Activated CD8-positive, alpha-beta memory T cell treated with anti-CD3 and anti-CD28 coated beads, Interleukin-2, amount 10 ng/mL, durations not matched to agents 7 days and 5 days (primary cell): Measurements from ENCODE around the gene LRMDA. TPM values are rescaled to one million over a fixed set of nuclear protein-coding genes. Genes with fewer than 3 reads are reported as not detected.

ENCODE experiments used
- ATAC-seq: fragments of 150-1000 bp; cut with Tn5 transposase; one replicate; pipeline ENCODE4 v1.10.0; 2021; ENCODE audit warnings: moderate library complexity
- CTCF ChIA-PET: fragments of 350-600 bp; sonication (Branson Sonifier 250); formaldehyde crosslinking; loops from one replicate; lab custom pipeline; 2021; ENCODE audit warnings: antibody characterized with exemption; lab: Charles Lee
- DNase-seq: peaks from one replicate; pipeline ENCODE4 v3.0.0-alpha.2; 2020
- H3K27ac Mint-ChIP-seq: one replicate; pipeline ENCODE4 v1.8.0; 2021; ENCODE audit warnings: mild to moderate bottlenecking, mixed read lengths
- H3K27me3 Mint-ChIP-seq: one replicate; pipeline ENCODE4 v1.8.0; 2021; ENCODE audit warnings: mixed read lengths
- H3K36me3 Mint-ChIP-seq: one replicate; pipeline ENCODE4 v1.8.0; 2021; ENCODE audit warnings: mild to moderate bottlenecking, mixed read lengths
- H3K4me1 Mint-ChIP-seq: one replicate; pipeline ENCODE4 v1.8.0; 2021; ENCODE audit warnings: mixed read lengths
- H3K4me3 Mint-ChIP-seq: one replicate; pipeline ENCODE4 v1.8.0; 2021; ENCODE audit warnings: mild to moderate bottlenecking, moderate library complexity, mixed read lengths
- H3K9me3 Mint-ChIP-seq: one replicate; pipeline ENCODE4 v1.8.0; 2022; ENCODE audit warnings: low read depth, mixed read lengths
- total RNA-seq, 2 experiments: library from RNA; stranded (reverse); gene quantifications; one replicate each; pipeline ENCODE4 v1.2.3, GENCODE V29; 2021

Gene LRMDA
- total RNA-seq, 2 experiments from 2014 or later: not detected

DNA sequence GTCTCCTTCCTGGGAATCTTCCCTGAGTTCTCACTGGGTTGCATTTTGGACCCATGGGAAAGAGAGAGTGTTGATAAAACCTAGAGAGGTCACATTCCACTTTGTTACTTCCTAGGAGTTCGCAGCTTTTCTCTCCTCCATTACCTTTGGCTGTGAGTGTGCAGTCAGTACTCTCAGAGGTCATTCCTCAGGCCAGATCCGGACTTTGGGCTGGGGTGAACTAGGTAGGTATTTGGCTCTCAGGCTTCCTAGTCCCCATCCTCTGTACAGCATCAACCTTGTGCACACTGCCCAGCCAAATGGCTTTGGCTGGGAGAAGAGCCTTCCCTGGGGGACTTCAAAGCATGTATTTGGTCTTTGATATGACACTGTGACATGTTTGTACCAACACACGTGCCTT, 508.1 kb downstream of the LRMDA start:
- CTCF ChIA-PET: no interaction called here
- Mint-ChIP-seq H3K36me3 (no peaks in the 10 kb centered on the region), H3K27me3 (no peaks in the 10 kb centered on the region), H3K4me3 (no peak overlapping the region), H3K4me1 (no peaks in the 10 kb centered on the region), H3K9me3 (no peaks in the 10 kb centered on the region), H3K27ac (no peak overlapping the region)
- no peak for ATAC-seq
- no peak for DNase-seq

DNA sequence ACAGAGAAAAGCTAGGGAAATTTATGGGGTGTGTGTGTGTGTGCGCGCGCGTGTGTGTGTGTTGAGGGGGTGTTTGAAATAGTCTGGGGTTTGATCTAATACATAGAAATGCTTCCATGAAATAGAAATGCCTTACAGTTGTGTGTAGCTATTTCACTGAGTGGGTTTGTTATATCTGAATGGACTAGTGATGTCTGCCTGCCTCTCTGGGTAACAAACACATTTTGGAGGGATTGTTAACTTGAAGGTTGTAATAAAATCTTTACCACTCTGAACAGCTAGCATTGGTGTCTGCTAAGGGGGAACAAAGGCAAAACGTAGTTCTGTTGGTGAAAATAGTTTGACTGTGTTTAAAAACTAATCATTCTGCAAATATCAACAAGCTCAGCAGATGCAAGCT, 509.3 kb downstream of the LRMDA start:
- Mint-ChIP-seq H3K9me3 (no peaks in the 10 kb centered on the region), H3K36me3 (no peaks in the 10 kb centered on the region), H3K27ac (no peak overlapping the region), H3K4me1 (no peaks in the 10 kb centered on the region), H3K27me3 (no peaks in the 10 kb centered on the region), H3K4me3 (no peak overlapping the region)
- DNase-seq (no peak), ATAC-seq (no peak)
- CTCF ChIA-PET: no interaction called here

DNA sequence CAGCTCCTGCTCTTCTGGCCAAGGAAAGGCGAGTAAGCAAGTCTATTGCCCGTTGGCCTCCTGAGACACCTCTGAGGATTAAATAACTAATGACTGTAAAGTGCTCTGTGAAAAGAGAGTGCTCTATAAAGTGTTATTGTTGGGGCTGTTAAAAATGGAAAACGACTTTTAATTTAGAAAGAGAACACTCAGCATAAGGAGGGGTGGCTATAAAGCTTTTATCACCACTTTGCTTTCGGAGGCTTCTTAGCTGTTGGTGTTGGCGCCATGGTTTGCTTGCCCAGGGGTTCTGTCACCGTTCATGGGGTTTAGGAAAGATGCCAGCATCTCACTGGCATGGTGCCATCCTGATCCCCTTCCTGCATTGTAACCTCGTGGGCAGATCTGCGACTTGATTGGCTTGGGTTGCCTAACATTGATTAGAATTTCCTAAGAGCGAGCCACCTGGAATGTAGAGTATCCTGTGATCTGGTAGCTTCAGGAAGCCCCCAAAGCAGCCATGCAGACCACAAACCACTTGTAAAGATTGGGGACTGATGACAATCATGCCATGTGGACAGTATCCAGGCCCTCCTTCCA, 509.9 kb downstream of the LRMDA start:
- no peak overlapping the region for H3K4me3 Mint-ChIP-seq
- no peak for ATAC-seq
- CTCF ChIA-PET: no interaction called here

DNA sequence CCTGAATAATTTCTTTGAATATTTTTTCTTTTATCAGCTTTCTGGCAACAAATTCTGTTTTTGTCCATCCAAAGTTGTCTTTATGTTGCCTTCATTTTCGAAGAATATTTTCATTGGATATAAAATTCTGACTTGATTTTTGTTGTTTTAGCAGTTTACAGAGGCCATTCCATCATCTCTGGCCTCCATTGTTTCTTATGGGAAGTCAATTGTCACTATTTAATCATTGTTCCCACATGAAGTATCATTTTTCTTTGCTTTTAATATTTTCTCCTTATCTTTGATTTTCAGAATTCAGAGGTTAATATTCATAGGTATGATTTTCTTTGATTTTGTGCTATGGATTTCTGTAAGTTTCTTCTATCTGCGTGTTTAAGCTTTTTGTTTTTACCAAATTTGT, 512.6 kb downstream of the LRMDA start:
- no peaks in the 10 kb centered on the region for H3K27me3 Mint-ChIP-seq

More for the DNA sequence above, 509.9 kb downstream of the LRMDA start:
- Mint-ChIP-seq H3K36me3 (no peaks in the 10 kb centered on the region), H3K27ac (no peak overlapping the region), H3K9me3 (no peaks in the 10 kb centered on the region), H3K27me3 (no peaks in the 10 kb centered on the region), H3K4me1 (no peaks in the 10 kb centered on the region)
- no peak for DNase-seq

DNA sequence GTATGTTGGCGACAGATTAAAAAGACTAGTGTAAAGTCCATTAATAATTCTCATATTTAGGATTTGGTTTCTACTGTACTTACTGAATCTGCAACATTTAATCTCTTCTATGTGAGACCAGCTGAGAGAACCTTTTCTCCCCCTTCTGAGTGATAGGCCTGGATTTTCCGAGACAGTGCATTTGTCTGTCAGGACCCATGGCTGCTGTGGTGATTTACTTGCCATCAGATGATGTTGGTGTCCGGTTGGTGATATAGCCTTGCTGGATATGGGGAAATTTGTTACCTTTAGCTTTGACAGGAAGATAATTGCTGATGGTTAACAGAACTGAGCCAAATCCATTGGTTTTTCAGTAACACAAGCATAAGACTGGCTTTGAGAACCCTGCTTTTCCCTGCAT, 517.2 kb downstream of the LRMDA start:
- no peaks in the 10 kb centered on the region for H3K9me3 Mint-ChIP-seq
- DNase-seq (no peak), ATAC-seq (no peak)
- no peaks in the 10 kb centered on the region for H3K27me3 Mint-ChIP-seq
- H3K4me1 Mint-ChIP-seq: no peaks in the 10 kb centered on the region
- CTCF ChIA-PET: no interaction called here
- H3K36me3 Mint-ChIP-seq: no peaks in the 10 kb centered on the region
- H3K27ac Mint-ChIP-seq: no peak overlapping the region
- H3K4me3 Mint-ChIP-seq: no peak overlapping the region

More for the DNA sequence above, 512.6 kb downstream of the LRMDA start:
- ATAC-seq (no peak), DNase-seq (no peak)
- H3K36me3 Mint-ChIP-seq: no peaks in the 10 kb centered on the region
- no peaks in the 10 kb centered on the region for H3K9me3 Mint-ChIP-seq
- H3K27ac Mint-ChIP-seq: no peak overlapping the region
- no peak overlapping the region for H3K4me3 Mint-ChIP-seq
- CTCF ChIA-PET: no interaction called here
- H3K4me1 Mint-ChIP-seq: no peaks in the 10 kb centered on the region

DNA sequence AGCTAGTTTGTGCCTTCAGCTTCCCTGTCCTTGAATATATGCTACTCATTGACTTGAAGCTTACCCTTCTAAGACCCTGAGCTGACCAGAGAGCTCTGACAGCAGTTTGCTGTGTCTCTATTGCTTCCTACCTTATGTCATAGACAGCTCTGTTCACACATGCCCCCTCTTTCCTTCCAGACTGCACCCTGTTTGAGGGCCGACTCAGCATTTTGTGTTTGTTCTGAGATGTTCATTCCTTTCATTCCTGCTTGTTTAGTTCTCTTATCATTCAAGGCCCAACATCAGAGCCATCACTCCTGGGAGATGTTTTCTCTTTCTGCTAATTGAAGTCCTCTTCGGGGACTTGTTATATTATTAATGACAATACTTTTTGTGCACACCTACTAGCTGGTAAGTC, 518.9 kb downstream of the LRMDA start:
- H3K27me3 Mint-ChIP-seq: no peaks in the 10 kb centered on the region
- DNase-seq (no peak), ATAC-seq (no peak)
- no peak overlapping the region for H3K27ac Mint-ChIP-seq
- no peaks in the 10 kb centered on the region for H3K4me1 Mint-ChIP-seq
- no peaks in the 10 kb centered on the region for H3K36me3 Mint-ChIP-seq
- no peak overlapping the region for H3K4me3 Mint-ChIP-seq
- no peaks in the 10 kb centered on the region for H3K9me3 Mint-ChIP-seq
- CTCF ChIA-PET: no interaction called here

DNA sequence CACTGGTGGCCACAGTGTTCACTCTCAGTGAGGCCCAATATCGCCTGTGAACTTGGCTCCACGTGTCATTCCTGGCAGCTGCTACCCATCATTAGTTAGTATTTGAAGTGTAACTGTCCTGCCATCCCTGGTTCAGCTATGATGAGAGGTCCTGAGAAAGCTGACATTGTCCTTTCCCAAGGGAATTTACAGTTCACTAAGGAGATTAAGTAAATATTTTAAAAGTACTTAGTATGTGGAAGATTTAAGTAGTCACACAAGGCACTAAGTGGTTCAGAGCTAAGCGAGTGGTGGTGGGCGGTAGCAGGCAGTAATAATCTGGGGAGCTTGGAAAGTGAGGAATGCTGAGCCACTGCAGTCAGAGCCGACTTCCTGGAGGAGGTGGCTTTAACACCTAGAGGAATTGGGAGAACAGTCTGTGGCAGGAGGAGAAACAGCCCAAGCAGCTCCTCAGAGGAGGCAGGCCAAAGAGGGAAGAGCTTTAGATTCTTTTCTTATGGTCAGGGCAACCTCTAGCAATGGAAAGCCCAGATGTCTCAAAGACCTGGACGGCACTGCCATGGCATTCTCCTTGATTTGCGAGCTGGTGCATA, 519.7 kb downstream of the LRMDA start:
- Mint-ChIP-seq H3K4me1 (no peaks in the 10 kb centered on the region), H3K27ac (no peak overlapping the region), H3K4me3 (no peak overlapping the region), H3K9me3 (no peaks in the 10 kb centered on the region), H3K27me3 (no peaks in the 10 kb centered on the region), H3K36me3 (no peaks in the 10 kb centered on the region)
- no peak for ATAC-seq
- no peak for DNase-seq
- CTCF ChIA-PET: no interaction called here

DNA sequence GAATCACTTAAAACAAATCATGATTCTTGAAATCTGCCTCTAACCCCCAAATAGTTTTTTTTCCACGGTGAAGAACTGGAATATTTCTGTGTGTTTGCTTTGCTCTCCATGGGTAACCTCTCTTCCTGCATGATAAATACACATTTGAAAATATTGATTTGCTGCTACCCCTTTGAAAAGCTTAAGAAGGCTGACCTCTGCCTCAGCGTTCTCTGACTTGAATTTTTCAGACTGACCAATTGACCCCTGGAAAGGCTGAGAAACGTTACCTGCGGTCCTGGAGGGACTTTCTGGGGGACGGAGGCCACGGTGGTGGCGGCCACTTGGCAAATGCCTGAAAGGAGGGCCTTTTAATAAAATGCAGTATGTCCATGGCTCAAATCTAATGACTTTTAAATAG, 520.2 kb downstream of the LRMDA start:
- no peaks in the 10 kb centered on the region for H3K4me1 Mint-ChIP-seq
- H3K27ac Mint-ChIP-seq: no peak overlapping the region
- H3K9me3 Mint-ChIP-seq: no peaks in the 10 kb centered on the region
- no peaks in the 10 kb centered on the region for H3K36me3 Mint-ChIP-seq
- DNase-seq (no peak), ATAC-seq (no peak)
- CTCF ChIA-PET: no interaction called here
- no peak overlapping the region for H3K4me3 Mint-ChIP-seq
- no peaks in the 10 kb centered on the region for H3K27me3 Mint-ChIP-seq

GRCh38 chr10:75952093-75952492, 520.7 kb downstream of the LRMDA start:
- no peaks in the 10 kb centered on the region for H3K36me3 Mint-ChIP-seq
- DNase-seq: no peak
- H3K27ac Mint-ChIP-seq: no peak overlapping the region
- H3K9me3 Mint-ChIP-seq: no peaks in the 10 kb centered on the region
- H3K4me1 Mint-ChIP-seq: no peaks in the 10 kb centered on the region
- CTCF ChIA-PET: no interaction called here
- ATAC-seq: no peak
- no peak overlapping the region for H3K4me3 Mint-ChIP-seq
- no peaks in the 10 kb centered on the region for H3K27me3 Mint-ChIP-seq

- no peaks in the 10 kb centered on the region for H3K4me1 Mint-ChIP-seq
- H3K36me3 Mint-ChIP-seq: no peaks in the 10 kb centered on the region
- H3K27ac Mint-ChIP-seq: no peak overlapping the region
- CTCF ChIA-PET: no interaction called here
- no peak for DNase-seq
- H3K4me3 Mint-ChIP-seq: no peak overlapping the region
- peaks cover 2% of the 10 kb centered on the region for H3K9me3 Mint-ChIP-seq
- ATAC-seq: no peak
- no peaks in the 10 kb centered on the region for H3K27me3 Mint-ChIP-seq
Measured at GRCh38 chr10:75954486-75954885, 523.1 kb downstream of the LRMDA start.

DNA sequence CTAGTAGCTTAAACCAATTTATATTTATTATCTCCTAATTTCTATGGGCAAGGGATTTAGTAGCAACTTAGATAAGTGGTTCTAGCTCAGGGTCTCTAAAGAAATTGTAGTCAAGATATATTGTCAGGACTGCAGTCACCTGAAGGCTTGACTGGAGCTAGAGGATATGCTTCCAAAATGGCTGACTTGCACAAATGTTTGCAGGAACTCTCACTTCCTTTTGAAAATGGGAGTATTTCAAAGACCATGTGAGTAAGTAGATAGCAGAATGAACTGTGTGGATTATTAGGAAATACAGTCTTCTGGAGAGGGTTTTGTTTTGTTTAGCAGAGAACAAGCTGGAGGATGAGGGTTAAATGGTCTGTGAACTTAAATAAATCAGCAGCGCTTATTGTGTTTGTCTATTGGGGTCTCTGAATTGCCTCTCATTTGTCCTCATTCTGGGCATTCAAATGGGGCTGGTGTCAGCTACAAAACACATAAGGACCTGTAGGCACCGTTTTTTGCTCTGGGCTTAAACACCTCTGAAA, 524.6 kb downstream of the LRMDA start:
- Mint-ChIP-seq H3K9me3 (peaks cover 2% of the 10 kb centered on the region), H3K27me3 (no peaks in the 10 kb centered on the region), H3K36me3 (no peaks in the 10 kb centered on the region), H3K27ac (no peak overlapping the region), H3K4me3 (no peak overlapping the region), H3K4me1 (no peaks in the 10 kb centered on the region)
- ATAC-seq (no peak), DNase-seq (no peak)
- CTCF ChIA-PET: no interaction called here

DNA sequence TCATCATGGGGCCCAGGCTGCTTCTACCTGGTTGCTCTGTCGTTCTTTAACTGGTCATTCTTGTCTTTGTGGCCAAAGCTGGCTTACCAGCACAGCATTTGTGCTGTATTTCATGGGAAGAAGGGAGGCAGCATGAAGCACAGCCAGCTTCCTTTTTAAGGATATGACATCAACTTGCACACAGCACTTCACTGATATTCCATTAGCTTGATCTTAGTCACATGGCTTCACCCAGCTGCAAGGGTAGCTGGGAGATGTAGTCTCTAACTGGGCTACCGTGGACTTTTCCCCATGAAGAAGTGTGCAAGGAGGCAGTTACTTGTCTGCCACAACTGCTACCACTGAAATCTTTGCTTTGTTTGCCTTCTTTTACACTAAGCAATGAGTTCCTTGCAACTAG, 525.2 kb downstream of the LRMDA start:
- Mint-ChIP-seq H3K27ac (no peak overlapping the region), H3K9me3 (peaks cover 2% of the 10 kb centered on the region), H3K4me3 (no peak overlapping the region), H3K36me3 (no peaks in the 10 kb centered on the region), H3K4me1 (no peaks in the 10 kb centered on the region), H3K27me3 (no peaks in the 10 kb centered on the region)
- ATAC-seq (no peak), DNase-seq (no peak)
- CTCF ChIA-PET: no interaction called here

- no peak for ATAC-seq
- Mint-ChIP-seq H3K9me3 (peaks cover 2% of the 10 kb centered on the region), H3K36me3 (no peaks in the 10 kb centered on the region), H3K4me1 (no peaks in the 10 kb centered on the region), H3K4me3 (no peak overlapping the region), H3K27ac (no peak overlapping the region), H3K27me3 (no peaks in the 10 kb centered on the region)
- no peak for DNase-seq
- CTCF ChIA-PET: no interaction called here
Measured at GRCh38 chr10:75957314-75958120, 526.1 kb downstream of the LRMDA start.

- H3K27me3 Mint-ChIP-seq: no peaks in the 10 kb centered on the region
- CTCF ChIA-PET: no interaction called here
- ATAC-seq: no peak
- no peaks in the 10 kb centered on the region for H3K4me1 Mint-ChIP-seq
- DNase-seq: no peak
- H3K36me3 Mint-ChIP-seq: no peaks in the 10 kb centered on the region
- peaks cover 2% of the 10 kb centered on the region for H3K9me3 Mint-ChIP-seq
- no peak overlapping the region for H3K4me3 Mint-ChIP-seq
- no peak overlapping the region for H3K27ac Mint-ChIP-seq
Measured at GRCh38 chr10:75959209-75959608, 527.8 kb downstream of the LRMDA start.
